Choroid plexus epithelial cell (primary cell): Measurements from ENCODE around the gene TNNT3.

ENCODE experiments used
- DNase-seq: peaks from one replicate; pipeline ENCODE4 v3.0.0-alpha.2; 2010; ENCODE audit warnings: low read depth
- H3K4me3 ChIP-seq: 2 replicates; pipeline ENCODE4 v1.5.1; 2011; ENCODE audit warnings: low read depth, mild to moderate bottlenecking, control low read depth, low read length, moderate library complexity
- TF ChIP-seq, protein P1 (sequence below): conservative IDR thresholded peaks from 2 replicates; pipeline ENCODE4 v1.5.1; 2011; ENCODE audit warnings: low read depth, mild to moderate bottlenecking, control low read depth, inconsistent platforms, low read length, moderate library complexity

The TNNT3 gene

DNA sequence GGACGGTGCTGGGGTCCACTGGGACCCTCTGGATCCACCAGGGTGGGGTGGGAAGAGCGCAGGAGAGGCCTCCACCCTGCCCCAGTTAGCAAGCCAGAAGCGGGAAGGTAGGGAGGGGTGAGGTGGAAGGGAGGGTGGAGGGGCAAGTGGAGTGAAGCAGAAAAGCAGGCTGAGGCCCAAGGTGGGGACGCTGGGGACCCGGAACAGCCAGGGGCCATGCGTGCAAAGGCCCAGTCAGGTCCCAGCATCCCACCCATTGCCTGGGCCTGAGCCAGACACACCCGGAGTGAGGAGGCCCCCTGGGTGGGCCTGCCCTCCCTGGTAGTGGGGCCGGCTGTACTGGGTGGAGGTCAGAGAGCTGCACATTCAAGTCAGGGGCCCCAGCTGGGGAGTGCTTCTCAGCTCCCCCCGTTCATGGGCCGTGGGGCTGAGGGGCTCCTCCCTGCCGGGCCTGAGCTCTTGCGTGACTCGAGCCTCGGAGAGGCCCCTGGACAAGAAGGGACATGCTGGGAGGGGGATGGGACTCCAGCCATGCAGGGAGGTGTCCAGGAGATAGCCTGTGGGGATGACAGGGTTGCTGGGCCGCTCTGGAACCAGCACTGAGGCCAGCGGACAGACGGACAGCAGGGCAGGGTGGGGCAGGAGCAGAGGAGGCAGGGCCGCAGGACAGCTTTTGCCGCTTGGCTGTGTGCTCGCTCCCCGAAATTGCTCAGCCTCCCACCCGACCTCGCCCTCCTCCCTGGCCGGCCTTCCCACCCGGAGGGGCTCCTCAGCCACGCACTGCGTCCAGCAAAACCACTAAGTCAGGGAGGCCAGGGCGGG, 7.7 kb downstream of the TNNT3 start:
- DNase-seq, result no peak
- no peak overlapping the region for H3K4me3 ChIP-seq
- TF ChIP-seq, protein P1, sequence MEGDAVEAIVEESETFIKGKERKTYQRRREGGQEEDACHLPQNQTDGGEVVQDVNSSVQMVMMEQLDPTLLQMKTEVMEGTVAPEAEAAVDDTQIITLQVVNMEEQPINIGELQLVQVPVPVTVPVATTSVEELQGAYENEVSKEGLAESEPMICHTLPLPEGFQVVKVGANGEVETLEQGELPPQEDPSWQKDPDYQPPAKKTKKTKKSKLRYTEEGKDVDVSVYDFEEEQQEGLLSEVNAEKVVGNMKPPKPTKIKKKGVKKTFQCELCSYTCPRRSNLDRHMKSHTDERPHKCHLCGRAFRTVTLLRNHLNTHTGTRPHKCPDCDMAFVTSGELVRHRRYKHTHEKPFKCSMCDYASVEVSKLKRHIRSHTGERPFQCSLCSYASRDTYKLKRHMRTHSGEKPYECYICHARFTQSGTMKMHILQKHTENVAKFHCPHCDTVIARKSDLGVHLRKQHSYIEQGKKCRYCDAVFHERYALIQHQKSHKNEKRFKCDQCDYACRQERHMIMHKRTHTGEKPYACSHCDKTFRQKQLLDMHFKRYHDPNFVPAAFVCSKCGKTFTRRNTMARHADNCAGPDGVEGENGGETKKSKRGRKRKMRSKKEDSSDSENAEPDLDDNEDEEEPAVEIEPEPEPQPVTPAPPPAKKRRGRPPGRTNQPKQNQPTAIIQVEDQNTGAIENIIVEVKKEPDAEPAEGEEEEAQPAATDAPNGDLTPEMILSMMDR, result no peak

DNA sequence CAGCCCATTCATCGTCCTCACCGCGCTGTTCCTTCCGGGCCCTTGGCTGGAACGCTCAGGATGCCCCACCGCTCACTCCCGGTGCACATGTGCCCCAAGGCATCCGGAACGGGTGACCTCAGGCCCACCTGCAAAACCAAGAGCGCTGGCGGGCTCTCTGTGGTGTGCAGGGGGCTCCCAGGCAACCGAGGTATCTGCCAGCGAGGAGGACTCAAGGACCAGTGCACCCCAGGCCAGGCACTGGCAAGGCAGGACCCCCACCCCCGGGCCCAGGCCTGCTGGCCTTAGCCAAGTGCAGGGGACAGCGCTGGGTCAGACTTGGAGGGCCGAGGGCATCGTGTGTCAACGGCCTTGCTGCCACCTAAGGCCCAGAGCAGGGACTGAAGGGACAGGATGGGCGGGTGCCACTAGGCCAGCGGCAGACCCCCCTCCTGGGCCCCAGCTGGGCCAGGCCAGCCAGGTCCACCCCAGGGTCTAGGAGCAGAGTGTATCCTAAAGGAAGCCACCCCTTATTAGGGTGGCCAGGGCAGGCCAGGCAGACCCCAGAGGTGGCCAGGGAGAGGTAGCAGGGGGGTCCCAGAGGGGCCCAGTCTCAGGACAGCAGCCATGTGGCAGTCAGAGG, 8.5 kb downstream of the TNNT3 start:
- no peak overlapping the region for H3K4me3 ChIP-seq
- no peak for DNase-seq
- TF ChIP-seq, protein P1, result no peak

DNA sequence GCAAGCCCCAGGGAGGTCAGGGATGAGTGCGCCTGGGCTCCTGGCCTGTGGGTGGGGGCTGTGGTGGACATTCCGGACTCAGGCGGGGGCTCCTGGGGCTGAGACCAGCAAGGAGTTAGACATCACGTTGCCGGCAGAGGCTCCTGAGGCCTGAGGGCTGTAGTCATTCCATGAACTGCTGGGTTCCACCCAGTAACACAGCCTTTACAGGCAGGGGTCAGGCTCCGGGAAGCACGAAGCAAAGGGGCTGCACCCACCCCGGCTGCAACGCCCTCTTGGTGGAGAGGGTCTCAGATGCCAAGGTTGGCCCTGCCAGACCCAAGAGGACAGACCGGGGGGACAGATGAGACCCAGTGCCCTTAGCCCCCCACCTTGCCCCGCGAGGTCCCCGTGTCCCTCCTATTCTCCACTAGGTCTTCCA, 9.0 kb downstream of the TNNT3 start:
- DNase-seq, result no peak
- TF ChIP-seq, protein P1, result no peak
- H3K4me3 ChIP-seq, result no peak overlapping the region

DNA sequence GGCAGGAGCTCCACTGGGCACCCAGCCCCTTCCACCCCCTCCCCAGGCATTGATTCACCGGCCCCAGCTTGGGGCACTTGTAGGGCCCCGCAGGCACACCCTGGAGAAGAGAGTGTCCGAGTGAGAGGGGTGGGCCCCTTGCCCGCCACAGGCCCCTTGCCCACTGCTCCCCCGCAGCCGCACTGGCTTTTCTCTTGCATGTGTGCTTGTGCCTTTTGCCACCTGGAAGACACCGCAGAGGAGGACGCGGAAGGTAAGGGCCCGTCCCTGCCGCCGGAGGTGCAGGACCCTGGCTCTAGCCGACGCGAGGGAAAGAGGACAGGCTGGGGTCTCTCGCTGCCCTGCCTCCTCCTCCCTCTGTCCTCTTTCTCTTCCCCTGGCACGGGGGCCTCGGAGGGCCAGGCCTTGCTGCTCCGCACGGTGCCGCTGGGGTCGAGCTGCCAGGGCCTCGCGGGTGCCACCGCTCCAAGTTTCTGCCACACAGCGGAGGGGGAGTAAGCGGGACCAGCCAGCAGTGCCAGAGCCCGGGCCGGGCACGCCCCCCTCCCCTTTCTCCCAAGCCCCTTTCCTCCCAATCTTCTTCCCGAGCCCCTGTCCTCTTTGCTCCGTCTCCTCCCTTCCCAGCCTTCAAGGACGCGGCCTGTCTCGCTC, 9.5 kb downstream of the TNNT3 start:
- no peak overlapping the region for H3K4me3 ChIP-seq
- TF ChIP-seq, protein P1, result no peak
- no peak for DNase-seq

DNA sequence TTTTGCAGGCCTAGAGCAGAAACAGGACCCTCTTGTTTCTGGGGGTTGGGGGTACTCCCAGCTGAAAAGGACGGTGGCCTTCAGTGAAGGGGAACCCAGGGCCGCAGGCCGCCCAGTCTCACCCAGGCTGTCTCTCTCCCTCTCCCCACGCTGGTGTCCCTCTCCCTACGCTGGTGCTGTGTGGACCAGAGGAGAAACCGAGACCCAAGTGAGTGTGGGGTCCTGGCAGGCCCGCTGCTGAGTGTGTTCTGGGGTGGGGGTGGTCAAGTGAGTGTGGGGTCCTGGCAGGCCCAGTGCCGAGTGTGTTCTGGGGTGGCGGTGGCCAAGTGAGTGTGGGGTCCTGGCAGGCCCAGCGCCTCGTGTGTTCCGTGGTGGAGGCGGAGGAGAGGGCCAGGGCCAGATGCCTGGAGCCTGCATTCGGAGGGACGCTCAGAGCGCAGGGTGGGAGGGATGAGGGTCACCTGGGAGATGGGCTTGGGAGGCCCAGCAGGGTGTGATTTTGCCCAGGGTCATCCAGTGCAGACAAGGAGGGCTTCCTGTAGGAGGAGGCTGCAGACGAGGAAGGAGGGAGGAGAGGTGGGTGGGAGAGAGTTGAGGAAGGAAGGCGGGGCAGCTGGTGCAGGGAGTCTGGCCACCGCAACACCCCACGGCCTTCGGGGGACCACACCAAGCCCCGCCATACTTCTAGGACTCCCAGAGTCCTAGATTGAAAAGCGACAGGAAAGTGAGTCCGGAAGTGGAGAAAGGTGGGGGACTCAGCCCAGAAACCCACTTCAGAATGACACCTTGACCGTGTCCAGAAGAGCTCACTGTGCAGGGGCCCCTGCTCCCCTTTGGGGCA, 10.3 kb downstream of the TNNT3 start:
- no peak overlapping the region for H3K4me3 ChIP-seq
- DNase-seq, result no peak
- TF ChIP-seq, protein P1, result no peak

DNA sequence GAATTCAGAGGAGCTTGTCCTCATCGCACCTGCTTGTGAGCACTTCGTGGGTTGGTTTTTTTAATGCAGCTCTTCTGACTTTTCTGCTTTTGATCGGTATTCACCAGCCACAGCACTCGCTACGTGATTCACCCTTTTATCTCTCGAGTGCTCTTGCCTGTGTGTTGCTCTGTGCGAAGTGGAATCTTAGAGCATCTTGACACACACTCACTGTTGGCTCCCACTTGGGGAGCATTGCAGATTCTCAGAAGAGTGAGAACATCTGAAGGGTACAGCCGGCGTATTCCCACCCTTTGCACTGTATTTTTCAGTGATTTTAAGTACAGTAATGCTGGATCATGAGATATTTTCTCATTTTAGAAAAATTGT, 10.9 kb downstream of the TNNT3 start:
- TF ChIP-seq, protein P1, result no peak
- H3K4me3 ChIP-seq, result no peak overlapping the region
- no peak for DNase-seq
